Effector memory CD4-positive, alpha-beta T cell (primary cell): ENCODE results near the gene RHCE.

ENCODE experiments used
- DNase-seq, 3 donors: peaks; one replicate each; pipeline ENCODE4 v3.0.0-alpha.2; 2020
- H3K27ac ChIP-seq: 2 replicates; pipeline ENCODE4 v1.7.0; 2013; ENCODE audit warnings: mild to moderate bottlenecking, low read length, moderate library complexity; ENCODE audit not compliant: insufficient read depth, poor library complexity, severe bottlenecking
- H3K27me3 ChIP-seq: replicated peaks from 2 replicates; pipeline ENCODE4 v1.7.0; 2013; ENCODE audit warnings: mild to moderate bottlenecking, low read length; ENCODE audit not compliant: insufficient read depth, control insufficient read depth, poor library complexity, severe bottlenecking
- H3K36me3 ChIP-seq: 2 replicates; pipeline ENCODE4 v1.7.0; 2013; ENCODE audit warnings: mild to moderate bottlenecking, low read length, moderate library complexity; ENCODE audit not compliant: control insufficient read depth, insufficient read depth
- H3K4me1 ChIP-seq: 2 replicates; pipeline ENCODE4 v1.7.0; 2013; ENCODE audit warnings: low read length, mild to moderate bottlenecking; ENCODE audit not compliant: control insufficient read depth, insufficient read depth, poor library complexity, severe bottlenecking
- H3K4me3 ChIP-seq: 2 replicates; pipeline ENCODE4 v1.7.0; 2013; ENCODE audit warnings: low read length, low read depth, mild to moderate bottlenecking; ENCODE audit not compliant: insufficient read depth, poor library complexity, severe bottlenecking
- H3K9me3 ChIP-seq: 2 replicates; pipeline ENCODE4 v1.7.0; 2013; ENCODE audit warnings: mild to moderate bottlenecking, low read length, moderate library complexity; ENCODE audit not compliant: control insufficient read depth

Gene RHCE

DNA sequence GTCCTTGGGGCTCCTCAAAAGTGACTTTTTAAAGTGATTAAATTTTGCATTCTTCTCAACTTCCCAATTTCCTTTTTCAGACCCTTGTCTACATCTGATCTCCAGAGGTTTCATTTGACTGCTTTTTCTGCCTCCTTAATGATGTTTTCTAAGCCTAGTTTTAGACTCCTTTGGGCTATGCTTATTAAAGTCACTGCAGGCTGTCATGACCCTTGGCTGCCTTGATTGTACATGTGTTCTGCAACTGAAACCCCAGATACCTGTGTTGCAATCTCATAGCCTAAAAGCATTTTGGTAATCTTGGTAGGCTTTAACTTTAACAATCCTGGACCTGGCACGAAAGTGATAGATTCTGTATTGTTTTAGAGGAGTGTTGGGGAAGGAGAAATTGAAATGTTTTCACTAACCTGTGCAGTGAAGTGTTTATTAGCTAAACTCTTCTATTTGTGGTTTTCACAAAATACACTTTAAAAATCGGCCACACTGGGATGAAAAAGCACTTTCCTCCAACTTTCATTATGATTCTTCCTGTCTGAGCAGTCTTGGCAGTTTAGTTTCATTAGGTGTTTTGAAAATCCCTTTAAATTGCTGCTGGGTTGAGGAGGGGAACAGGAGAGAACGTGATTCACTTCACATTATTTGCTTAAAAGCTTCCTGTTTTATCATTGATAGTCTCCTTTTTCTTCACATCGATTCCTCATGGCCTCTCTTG, 14.9 kb upstream of the RHCE start:
- no peak for DNase-seq
- Histone ChIP-seq H3K9me3 (no peaks in the 10 kb centered on the region), H3K4me3 (no peak overlapping the region), H3K4me1 (peaks cover 24% of the 10 kb centered on the region), H3K27me3 (no peaks in the 10 kb centered on the region), H3K27ac (no peak overlapping the region), H3K36me3 (no peaks in the 10 kb centered on the region)

DNA sequence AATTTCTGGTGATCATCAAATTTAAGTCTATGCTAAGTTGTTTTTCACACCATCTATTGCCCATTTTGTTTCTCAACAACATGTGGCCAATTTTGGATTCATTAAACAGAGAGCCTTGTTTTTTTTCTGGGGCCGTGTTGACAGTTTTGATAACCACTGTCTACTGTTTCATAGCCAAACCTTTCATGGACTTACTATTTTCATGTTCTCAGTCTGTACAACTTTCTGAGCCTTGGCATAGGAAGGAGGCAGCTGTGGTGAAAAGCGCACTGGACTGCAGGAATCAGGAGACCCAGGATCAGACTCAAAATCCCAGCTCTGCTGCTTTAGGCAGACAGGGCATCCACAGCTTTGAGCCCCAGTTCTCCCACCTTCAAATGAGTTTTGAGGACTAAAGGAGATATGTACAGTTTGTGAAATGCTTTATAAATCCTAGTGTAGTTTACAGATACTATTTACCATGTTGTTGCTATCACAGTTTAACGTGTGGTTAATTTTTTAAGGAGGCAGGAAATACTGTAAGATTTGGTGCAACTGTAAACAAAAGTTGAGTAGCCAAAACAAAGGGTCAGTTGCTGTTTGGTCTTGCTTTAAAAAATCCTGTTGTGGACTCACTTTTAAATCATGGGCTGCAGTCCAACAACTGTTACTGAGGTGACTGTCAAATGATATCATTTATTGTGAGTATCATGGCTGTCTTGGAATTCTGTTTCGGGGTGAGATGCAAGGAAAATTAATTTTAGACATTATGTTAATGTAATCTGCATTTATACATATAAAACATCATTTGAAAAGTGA, 13.0 kb upstream of the RHCE start:
- Histone ChIP-seq H3K36me3 (no peaks in the 10 kb centered on the region), H3K4me3 (no peak overlapping the region), H3K27ac (no peak overlapping the region), H3K27me3 (no peaks in the 10 kb centered on the region), H3K9me3 (no peaks in the 10 kb centered on the region), H3K4me1 (peaks cover 24% of the 10 kb centered on the region)
- no peak for DNase-seq

DNA sequence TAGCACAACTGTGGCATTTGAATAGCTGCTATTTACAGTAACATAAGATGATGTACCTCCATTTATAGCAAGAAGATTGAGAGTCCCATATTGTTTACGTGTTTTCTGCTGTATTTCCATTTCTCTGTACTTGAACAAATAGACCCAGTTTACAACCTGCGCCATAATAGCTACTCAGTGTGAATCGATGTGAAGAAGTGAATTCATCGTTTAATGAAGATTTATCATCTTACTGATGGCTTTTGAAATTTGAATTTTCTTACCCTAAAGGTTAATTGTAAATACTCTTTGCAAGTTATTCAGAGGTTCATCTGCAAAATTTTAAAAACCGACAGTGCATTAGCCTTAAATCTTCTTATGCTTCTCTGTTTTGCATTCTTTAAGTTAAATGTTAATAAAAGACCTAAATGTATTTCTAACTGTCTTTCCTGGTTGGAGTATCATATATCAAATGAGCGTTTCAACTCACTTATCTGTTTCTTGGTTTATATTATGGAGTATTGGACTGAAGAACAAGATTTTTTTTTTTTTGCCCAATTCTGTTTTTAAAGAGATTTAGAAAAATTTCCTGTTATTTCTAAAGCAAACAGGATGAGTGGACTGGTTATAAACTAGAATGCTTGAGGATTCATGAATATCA, 12.2 kb upstream of the RHCE start:
- H3K27me3 ChIP-seq: no peaks in the 10 kb centered on the region
- no peak overlapping the region for H3K4me3 ChIP-seq
- DNase-seq: no peak
- no peak overlapping the region for H3K27ac ChIP-seq
- no peaks in the 10 kb centered on the region for H3K9me3 ChIP-seq
- no peaks in the 10 kb centered on the region for H3K36me3 ChIP-seq
- H3K4me1 ChIP-seq: peaks cover 24% of the 10 kb centered on the region

DNA sequence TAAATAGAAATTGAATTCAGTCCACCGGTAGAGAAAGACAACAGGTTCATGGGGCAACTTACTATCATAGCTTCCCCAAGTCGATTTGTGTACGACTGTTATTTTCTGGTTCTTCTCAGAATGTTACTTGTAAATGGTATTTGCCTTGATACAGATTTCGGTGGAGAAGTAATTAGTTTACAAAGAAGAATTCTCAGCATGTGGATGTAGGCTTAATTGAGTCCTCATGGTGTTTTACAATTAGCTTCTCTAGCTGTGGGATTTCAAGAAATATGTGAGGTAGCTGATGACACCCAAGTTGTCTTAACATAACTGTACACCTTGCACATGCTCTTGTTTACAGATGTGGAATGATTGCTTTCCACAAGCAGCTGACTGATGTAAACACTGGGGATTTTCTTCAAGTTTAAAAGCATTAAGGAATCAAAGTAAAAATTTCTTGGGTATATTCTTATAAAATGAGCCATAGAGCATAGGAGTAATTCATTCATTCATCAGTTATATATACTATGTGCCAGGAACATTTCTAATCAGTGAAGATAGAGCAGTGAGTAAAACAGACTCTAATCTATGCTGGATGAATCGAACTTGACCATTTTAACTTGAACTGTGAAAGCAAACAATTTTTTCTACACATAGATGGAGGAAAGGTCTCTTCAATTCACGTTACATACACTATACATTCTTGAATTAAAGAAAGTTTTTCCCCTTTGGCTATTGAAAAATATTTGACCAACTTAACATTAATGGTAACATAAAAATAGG, 11.5 kb upstream of the RHCE start:
- Histone ChIP-seq H3K27ac (peak overlapping the region; percentile 98), H3K36me3 (no peaks in the 10 kb centered on the region), H3K4me1 (peaks cover 23% of the 10 kb centered on the region), H3K4me3 (peak overlapping the region; percentile 70), H3K9me3 (no peaks in the 10 kb centered on the region), H3K27me3 (no peaks in the 10 kb centered on the region)
- no peak for DNase-seq

DNA sequence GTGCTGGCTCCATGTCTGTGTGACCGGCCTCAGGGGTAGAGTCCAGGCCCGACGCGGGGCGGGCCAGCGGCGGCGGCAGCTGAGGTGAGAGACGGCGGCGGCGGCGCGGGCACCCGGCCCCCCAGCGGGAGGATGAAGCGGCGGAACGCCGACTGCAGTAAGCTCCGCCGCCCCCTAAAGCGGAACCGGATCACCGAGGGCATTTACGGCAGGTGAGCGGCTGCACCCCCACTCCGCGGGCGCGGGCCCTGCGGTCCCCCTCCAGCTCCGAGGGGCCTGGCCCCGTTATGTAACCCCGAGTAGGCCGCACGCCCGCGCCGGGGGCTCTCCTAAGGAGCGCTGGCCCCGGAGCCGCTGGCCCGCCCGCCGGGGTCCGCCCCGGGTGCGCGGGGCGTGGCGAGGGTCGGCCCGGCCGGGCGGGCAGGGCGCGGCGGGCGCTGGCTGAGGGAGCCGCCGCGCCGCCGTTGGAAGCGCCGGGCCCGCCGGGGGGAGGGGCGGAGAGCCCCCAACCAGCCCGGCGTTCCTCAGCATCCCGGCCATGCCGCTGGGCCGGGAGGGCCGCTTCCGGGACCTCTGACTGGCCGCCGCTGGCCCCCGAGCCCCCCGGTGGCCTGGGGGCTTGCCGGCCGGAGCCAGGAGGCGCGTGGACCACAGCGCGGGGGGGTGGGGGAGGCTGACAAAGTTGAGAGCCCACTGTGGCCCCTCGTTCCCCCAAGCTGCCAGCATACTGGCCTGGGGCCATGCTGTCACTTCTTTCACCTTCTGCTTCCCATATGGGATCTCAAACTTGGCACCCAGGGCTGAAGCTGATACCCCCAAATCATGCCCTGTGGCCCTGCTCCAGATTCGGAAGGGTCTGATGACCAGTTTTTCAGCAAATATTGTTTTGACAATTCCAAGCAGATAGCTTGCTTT, 10.6 kb upstream of the RHCE start:
- peak in 1 of 3 donors; percentile 0 for DNase-seq
- Histone ChIP-seq H3K27me3 (no peaks in the 10 kb centered on the region), H3K4me1 (peaks cover 16% of the 10 kb centered on the region), H3K9me3 (no peaks in the 10 kb centered on the region), H3K4me3 (peak overlapping the region; percentile 81), H3K36me3 (no peaks in the 10 kb centered on the region), H3K27ac (peak overlapping the region; percentile 98)

DNA sequence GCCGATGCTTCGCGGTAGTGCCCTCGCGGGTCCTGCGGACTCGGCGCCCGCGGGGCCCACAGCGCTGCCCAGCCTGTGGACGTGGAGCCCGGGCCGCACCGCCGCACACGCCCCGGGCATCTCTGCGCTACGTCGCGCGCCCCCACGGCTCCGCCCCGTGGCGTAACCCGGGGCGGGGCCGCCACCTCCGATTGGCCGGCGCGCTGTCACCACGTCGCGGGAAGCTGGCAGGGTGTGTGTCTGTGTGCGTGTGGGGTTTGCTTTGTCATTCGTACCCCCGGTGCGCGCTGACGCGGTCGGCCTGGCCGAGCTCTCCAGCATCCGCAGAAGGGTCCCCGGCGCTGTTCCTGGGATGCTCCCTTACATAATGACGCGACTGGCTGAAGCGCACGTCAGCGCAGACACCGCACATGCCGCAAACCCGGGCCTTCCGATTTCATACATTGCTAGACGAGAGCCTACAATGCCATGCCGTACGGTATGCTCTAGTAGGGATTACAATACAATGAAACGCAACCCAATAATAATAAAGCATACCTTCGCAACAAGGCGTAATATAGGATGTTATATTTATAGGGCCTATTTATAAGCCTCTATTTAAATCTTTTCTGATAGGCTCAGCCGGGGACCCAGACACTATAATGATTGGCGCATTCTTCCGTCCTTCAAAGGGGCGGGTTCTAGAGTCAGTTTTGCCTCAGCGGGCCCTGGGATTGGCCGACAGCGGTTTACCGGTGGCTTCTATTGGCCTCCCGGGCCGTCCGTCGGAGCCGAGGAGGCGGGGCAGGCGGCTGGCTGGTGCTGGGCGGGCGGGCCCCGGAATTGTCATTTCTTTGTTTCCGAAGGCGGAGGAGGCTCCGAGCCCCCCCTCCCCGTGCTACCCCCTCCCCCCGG, 9.7 kb upstream of the RHCE start, which contains the start of gene MACO1:
Gene MACO1 (plus strand): TSS at position 825 of the 894 bp plus-strand sequence. CDS start 202 bp downstream, outside the sequence.
- Histone ChIP-seq H3K27me3 (no peaks in the 10 kb centered on the region), H3K36me3 (no peaks in the 10 kb centered on the region), H3K9me3 (no peaks in the 10 kb centered on the region), H3K4me3 (peak within 1 kb of the TSS; percentile 81), H3K27ac (peak within 1 kb of the TSS; percentile 98), H3K4me1 (peaks cover 7% of the 10 kb centered on the region)
- peak; percentile 92 to 96 (median 95) for DNase-seq

DNA sequence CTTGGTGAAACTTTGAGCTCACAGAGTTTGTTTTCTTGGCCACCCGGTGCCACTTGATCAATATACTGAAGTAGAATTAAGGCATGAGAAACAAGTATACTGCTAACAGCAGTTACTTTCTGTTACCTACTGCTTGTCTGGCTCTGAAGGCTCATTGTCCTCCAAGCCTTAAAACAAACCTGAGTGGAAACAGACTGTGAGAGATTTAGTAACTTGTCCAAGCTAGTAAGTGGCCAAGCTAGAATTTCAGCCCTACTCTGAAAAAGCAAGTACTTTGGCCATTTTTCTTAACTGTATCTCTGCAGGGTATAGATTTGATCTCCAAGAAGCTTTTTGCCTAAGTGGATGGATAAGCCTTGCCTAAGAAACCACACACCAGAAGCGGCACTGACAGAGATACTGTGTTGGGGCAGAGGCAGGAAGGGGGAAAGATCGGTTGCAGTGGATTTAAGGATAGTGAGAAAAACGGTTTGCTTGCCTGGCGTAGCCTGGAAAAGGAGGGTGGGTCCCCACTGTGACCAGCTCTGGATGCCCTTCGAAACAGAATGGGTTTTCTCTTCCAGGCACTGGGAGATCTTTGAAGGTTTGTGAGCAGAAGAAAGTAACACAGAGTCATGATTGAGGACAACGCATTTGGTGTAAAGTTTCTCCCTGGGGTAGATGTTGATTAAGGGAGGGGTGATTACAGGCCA, 8.0 kb upstream of the RHCE start:
- H3K4me1 ChIP-seq: peaks cover 4% of the 10 kb centered on the region
- no peak for DNase-seq
- H3K27me3 ChIP-seq: no peaks in the 10 kb centered on the region
- H3K27ac ChIP-seq: no peak overlapping the region
- H3K4me3 ChIP-seq: no peak overlapping the region
- H3K9me3 ChIP-seq: no peaks in the 10 kb centered on the region
- H3K36me3 ChIP-seq: no peaks in the 10 kb centered on the region

DNA sequence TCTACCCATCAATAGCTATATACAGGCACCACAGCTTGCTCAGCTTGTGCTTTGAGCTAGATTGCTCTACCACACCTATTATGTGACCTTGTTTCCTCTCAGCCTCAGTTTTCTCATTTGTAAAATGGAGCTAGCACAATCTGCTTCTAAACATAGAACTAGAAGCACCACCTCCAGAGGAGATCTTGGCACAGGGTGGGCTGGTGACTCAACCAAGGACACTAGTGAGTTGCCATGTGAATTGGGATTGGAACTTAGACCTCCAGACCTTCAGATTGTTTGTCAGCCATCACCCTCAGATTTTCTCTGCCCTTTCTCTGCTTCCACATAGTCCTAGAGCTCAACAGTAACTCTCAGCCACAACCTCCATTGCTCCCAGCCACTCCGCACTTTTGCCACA, 7.1 kb upstream of the RHCE start:
- Histone ChIP-seq H3K27ac (no peak overlapping the region), H3K9me3 (no peaks in the 10 kb centered on the region), H3K4me3 (no peak overlapping the region), H3K36me3 (no peaks in the 10 kb centered on the region), H3K4me1 (no peaks in the 10 kb centered on the region), H3K27me3 (no peaks in the 10 kb centered on the region)
- no peak for DNase-seq
